Activated CD8-positive, alpha-beta T cell treated with anti-CD3 and anti-CD28 coated beads for 36 hours (primary cell): Measurements from ENCODE around the gene DCHS1. TPM values are rescaled to one million over a fixed set of nuclear protein-coding genes. Genes with fewer than 3 reads are reported as not detected.

Source experiments
- ATAC-seq: fragments of 200-7000 bp; cut with Tn5 transposase; one replicate; pipeline ENCODE4 v1.10.0; 2021; ENCODE audit warnings: mild to moderate bottlenecking, moderate library complexity
- CTCF ChIA-PET: fragments of 350-600 bp; sonication (Branson Sonifier 250); formaldehyde crosslinking; loops from one replicate; lab custom pipeline; 2021; ENCODE audit warnings: antibody characterized with exemption; lab: Charles Lee
- POLR2A ChIA-PET: fragments of 350-600 bp; sonication (Branson Sonifier 250); formaldehyde crosslinking; loops from one replicate; lab custom pipeline; 2021; ENCODE audit warnings: antibody characterized with exemption; lab: Charles Lee
- DNase-seq: peaks from one replicate; pipeline ENCODE4 v3.0.0-alpha.2; 2020
- H3K27ac Mint-ChIP-seq: one replicate; pipeline ENCODE4 v1.8.0; 2021; ENCODE audit warnings: mild to moderate bottlenecking, mixed read lengths
- H3K27me3 Mint-ChIP-seq: one replicate; pipeline ENCODE4 v1.8.0; 2021; ENCODE audit warnings: mixed read lengths
- H3K36me3 Mint-ChIP-seq: one replicate; pipeline ENCODE4 v1.8.0; 2021; ENCODE audit warnings: low read depth, mixed read lengths
- H3K4me1 Mint-ChIP-seq: one replicate; pipeline ENCODE4 v1.8.0; 2021; ENCODE audit warnings: low read depth, mixed read lengths
- H3K4me3 Mint-ChIP-seq: one replicate; pipeline ENCODE4 v1.8.0; 2021; ENCODE audit warnings: mild to moderate bottlenecking, moderate library complexity, mixed read lengths
- H3K9me3 Mint-ChIP-seq: one replicate; pipeline ENCODE4 v1.8.0; 2021; ENCODE audit warnings: mixed read lengths
- CTCF ChIP-seq: fragments of 200-600 bp; IDR thresholded peaks from one replicate; pipeline ENCODE4 v1.8.0; 2022; ENCODE audit warnings: antibody characterized with exemption, mild to moderate bottlenecking
- intact Hi-C: fragments of 100-400 bp; cut with micrococcal nuclease; formaldehyde crosslinking; loops from one replicate; pipeline ENCODE4 v1.10.0; 2022
- total RNA-seq, 2 experiments: library from RNA; stranded (reverse); gene quantifications; one replicate each; pipeline ENCODE4 v1.2.3, GENCODE V29; 2021

The DCHS1 gene
- total RNA-seq, 2 experiments from 2014 or later, result 1.6 TPM

DNA sequence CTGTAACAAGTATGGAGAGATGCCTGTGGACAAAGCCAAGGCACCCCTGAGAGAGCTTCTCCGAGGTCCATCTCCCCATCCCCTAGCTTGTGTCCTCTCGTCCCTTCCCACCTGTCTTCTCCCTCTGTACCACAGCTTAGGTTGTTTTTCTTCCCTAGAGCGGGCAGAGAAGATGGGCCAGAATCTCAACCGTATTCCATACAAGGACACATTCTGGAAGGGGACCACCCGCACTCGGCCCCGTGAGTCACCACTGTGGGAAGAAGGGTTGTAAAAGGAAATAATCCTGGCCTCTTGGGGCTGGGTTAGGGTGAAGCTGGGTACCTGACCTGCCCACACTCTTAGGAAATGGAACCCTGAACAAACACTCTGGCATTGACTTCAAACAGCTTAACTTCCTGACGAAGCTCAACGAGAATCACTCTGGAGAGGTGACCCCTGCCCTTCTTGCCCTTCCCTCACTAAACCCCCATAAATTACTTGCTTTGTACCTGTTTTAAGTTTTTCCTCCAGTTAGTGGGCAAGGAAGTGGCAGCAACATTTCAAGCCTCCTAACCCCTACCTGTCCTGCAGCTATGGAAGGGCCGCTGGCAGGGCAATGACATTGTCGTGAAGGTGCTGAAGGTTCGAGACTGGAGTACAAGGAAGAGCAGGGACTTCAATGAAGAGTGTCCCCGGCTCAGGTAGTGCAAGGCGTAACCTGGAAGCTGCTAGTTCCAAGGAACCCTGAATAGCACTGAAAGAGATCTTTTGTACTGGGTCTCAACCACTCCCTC lies 46.7 kb downstream of the DCHS1 start:
- ChIA-PET POLR2A (interaction anchor here (1.1 to 7.8 kb wide), 5 partner anchors 10 to 127 kb away, joined by 3 to 48 read pairs (median 4); partner anchors contain the start of genes MRPL17, TIMM10B and TPP1), CTCF (interaction anchor here (0.7 to 1.4 kb wide), 4 partner anchors 74 to 146 kb away, joined by 3 to 5 read pairs (median 4); partner anchors contain the start of gene MRPL17)
- H3K4me1 Mint-ChIP-seq, result peaks cover 50% of the 10 kb centered on the region

DNA sequence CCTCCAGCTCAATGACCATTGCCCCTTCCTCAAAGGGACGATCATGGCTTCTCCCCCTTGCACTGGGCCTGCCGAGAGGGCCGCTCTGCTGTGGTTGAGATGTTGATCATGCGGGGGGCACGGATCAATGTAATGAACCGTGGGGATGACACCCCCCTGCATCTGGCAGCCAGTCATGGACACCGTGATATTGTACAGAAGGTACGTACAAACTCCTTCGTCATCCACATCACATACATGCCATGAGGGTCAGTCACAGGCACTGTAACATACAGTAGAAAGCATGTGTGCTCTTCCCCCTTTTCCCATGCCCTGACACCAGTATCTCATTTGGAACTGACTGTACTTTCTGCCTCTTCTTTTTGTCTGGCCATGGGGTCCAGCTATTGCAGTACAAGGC lies 47.6 kb downstream of the DCHS1 start:
- Mint-ChIP-seq H3K4me3 (no peak overlapping the region), H3K4me1 (peaks cover 50% of the 10 kb centered on the region), H3K36me3 (peaks cover 49% of the 10 kb centered on the region), H3K9me3 (no peaks in the 10 kb centered on the region), H3K27me3 (no peaks in the 10 kb centered on the region), H3K27ac (peak overlapping the region; percentile 72)
- DNase-seq (no peak), ATAC-seq (no peak)
- intact Hi-C loops, result loop anchor here (10.0 kb wide), 2 partner anchors 47 to 213 kb away; partner anchors contain the start of genes DCHS1 and SMPD1
- CTCF ChIA-PET, result interaction anchor here (1.3 to 1.7 kb wide), 3 partner anchors 75 to 147 kb away, joined by 4 to 7 read pairs (median 5); partner anchors contain the start of gene MRPL17
- TF ChIP-seq CTCF, result no peak
- POLR2A ChIA-PET, result interaction anchor here (1.1 to 7.8 kb wide), 5 partner anchors 11 to 138 kb away, joined by 3 to 48 read pairs (median 3); partner anchors contain the start of genes MRPL17, TIMM10B and TPP1

More for the DNA sequence above, 46.7 kb downstream of the DCHS1 start:
- no peaks in the 10 kb centered on the region for H3K9me3 Mint-ChIP-seq
- intact Hi-C loops, result loop anchor here (10.0 kb wide), 2 partner anchors 46 to 214 kb away; partner anchors contain the start of genes DCHS1 and SMPD1
- peak overlapping the region; percentile 72 for H3K27ac Mint-ChIP-seq
- ATAC-seq (no peak), DNase-seq (no peak)
- H3K36me3 Mint-ChIP-seq, result peaks cover 49% of the 10 kb centered on the region
- no peaks in the 10 kb centered on the region for H3K27me3 Mint-ChIP-seq
- no peak overlapping the region for H3K4me3 Mint-ChIP-seq
- no peak for TF ChIP-seq CTCF

GRCh38 chr11:6607190-6607795 lies 48.3 kb downstream of the DCHS1 start:
- DNase-seq (no peak), ATAC-seq (no peak)
- H3K36me3 Mint-ChIP-seq, result peaks cover 49% of the 10 kb centered on the region
- H3K9me3 Mint-ChIP-seq, result no peaks in the 10 kb centered on the region
- intact Hi-C loops, result loop anchor here (2.0 to 10.0 kb wide), 3 partner anchors 48 to 212 kb away; partner anchors contain the start of genes DCHS1, MRPL17 and SMPD1
- CTCF ChIA-PET, result interaction anchor here (0.5 to 1.7 kb wide), 5 partner anchors 14 to 228 kb away, joined by 3 to 7 read pairs (median 3); partner anchors contain the start of gene MRPL17
- no peak for TF ChIP-seq CTCF
- H3K4me1 Mint-ChIP-seq, result peaks cover 53% of the 10 kb centered on the region
- POLR2A ChIA-PET, result interaction anchor here (1.2 to 7.8 kb wide), 4 partner anchors 11 to 139 kb away, joined by 3 to 48 read pairs (median 10); partner anchors contain the start of genes MRPL17, TIMM10B and TPP1
- no peaks in the 10 kb centered on the region for H3K27me3 Mint-ChIP-seq
- H3K27ac Mint-ChIP-seq, result peak overlapping the region; percentile 72
- peak overlapping the region; percentile 20 for H3K4me3 Mint-ChIP-seq

GRCh38 chr11:6606471-6607189 lies 49.0 kb downstream of the DCHS1 start:
- Mint-ChIP-seq H3K27ac (no peak overlapping the region), H3K27me3 (no peaks in the 10 kb centered on the region), H3K9me3 (no peaks in the 10 kb centered on the region), H3K36me3 (peaks cover 49% of the 10 kb centered on the region), H3K4me3 (no peak overlapping the region), H3K4me1 (peaks cover 59% of the 10 kb centered on the region)
- intact Hi-C loops, result loop anchor here (2.0 to 10.0 kb wide), 3 partner anchors 48 to 212 kb away; partner anchors contain the start of genes DCHS1, MRPL17 and SMPD1
- DNase-seq, result peak; percentile 86
- ATAC-seq, result peak; percentile 34
- no peak for TF ChIP-seq CTCF
- ChIA-PET POLR2A (interaction anchor here (1.2 to 7.8 kb wide), 3 partner anchors 12 to 140 kb away, joined by 3 to 48 read pairs (median 18); partner anchors contain the start of genes MRPL17 and TPP1), CTCF (interaction anchor here (0.8 to 1.7 kb wide), 5 partner anchors 13 to 228 kb away, joined by 3 to 7 read pairs (median 3); partner anchors contain the start of gene MRPL17)
